ENCODE measurements around the gene TRRAP.

DNA sequence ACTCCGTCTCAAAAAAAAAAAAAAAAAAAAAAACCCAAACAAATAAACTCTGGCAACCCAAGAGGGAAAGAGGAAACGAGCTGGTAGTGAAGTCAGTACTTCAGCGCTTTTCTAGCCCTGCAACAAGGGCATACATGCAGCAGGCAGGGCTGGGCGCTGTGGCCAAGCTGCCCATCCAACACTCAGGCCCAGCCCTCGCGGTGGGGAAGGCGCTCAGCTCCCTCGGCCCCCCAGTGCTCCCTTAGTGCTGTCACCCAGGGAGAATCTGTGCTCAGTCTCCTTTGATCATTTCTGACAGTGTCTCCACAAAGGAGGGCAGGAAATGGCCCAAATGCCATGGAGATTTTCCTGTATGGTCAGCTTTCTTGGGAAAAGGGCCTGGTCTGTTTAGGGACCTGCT is 168.4 kb downstream of the TRRAP start:
- TF ChIP-seq EZH2 (IDR thresholded peaks at IDR 0.05; ENCODE audit: borderline replicate concordance, insufficient read depth, low read length, poor library complexity, severe bottlenecking) (no peak), POLR2AphosphoS5 (IDR thresholded peaks at IDR 0.05) (no peak), CTCF (IDR thresholded peaks at IDR 0.05; ENCODE audit: poor library complexity, severe bottlenecking) (no peak), RAD21 (conservative IDR thresholded peaks at IDR 0.05) (no peak), EP300 (conservative IDR thresholded peaks at IDR 0.05; ENCODE audit: poor library complexity, severe bottlenecking) (no peak), SMC3 (conservative IDR thresholded peaks at IDR 0.05; ENCODE audit: poor library complexity) (no peak), TAF1 (IDR thresholded peaks at IDR 0.05; ENCODE audit: low read depth) (no peak), MXI1 (conservative IDR thresholded peaks at IDR 0.05; ENCODE audit: poor library complexity, severe bottlenecking) (no peak)
- TF ChIP-seq, protein P1, sequence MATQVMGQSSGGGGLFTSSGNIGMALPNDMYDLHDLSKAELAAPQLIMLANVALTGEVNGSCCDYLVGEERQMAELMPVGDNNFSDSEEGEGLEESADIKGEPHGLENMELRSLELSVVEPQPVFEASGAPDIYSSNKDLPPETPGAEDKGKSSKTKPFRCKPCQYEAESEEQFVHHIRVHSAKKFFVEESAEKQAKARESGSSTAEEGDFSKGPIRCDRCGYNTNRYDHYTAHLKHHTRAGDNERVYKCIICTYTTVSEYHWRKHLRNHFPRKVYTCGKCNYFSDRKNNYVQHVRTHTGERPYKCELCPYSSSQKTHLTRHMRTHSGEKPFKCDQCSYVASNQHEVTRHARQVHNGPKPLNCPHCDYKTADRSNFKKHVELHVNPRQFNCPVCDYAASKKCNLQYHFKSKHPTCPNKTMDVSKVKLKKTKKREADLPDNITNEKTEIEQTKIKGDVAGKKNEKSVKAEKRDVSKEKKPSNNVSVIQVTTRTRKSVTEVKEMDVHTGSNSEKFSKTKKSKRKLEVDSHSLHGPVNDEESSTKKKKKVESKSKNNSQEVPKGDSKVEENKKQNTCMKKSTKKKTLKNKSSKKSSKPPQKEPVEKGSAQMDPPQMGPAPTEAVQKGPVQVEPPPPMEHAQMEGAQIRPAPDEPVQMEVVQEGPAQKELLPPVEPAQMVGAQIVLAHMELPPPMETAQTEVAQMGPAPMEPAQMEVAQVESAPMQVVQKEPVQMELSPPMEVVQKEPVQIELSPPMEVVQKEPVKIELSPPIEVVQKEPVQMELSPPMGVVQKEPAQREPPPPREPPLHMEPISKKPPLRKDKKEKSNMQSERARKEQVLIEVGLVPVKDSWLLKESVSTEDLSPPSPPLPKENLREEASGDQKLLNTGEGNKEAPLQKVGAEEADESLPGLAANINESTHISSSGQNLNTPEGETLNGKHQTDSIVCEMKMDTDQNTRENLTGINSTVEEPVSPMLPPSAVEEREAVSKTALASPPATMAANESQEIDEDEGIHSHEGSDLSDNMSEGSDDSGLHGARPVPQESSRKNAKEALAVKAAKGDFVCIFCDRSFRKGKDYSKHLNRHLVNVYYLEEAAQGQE (IDR thresholded peaks at IDR 0.05; ENCODE audit: borderline replicate concordance), result no peak

All from neural cell (in vitro differentiated cells).